ENCODE data around the gene ITPR1. TPM values are rescaled to one million over a fixed set of nuclear protein-coding genes. Genes with fewer than 3 reads are reported as not detected.
A peak's percentile ranks its signal among the peaks of the same experiment; 100 is the strongest.

Gene ITPR1
- total and polyA plus RNA-seq, 4 donors, result 3.7 to 39.4 (median 8.2) TPM

DNA sequence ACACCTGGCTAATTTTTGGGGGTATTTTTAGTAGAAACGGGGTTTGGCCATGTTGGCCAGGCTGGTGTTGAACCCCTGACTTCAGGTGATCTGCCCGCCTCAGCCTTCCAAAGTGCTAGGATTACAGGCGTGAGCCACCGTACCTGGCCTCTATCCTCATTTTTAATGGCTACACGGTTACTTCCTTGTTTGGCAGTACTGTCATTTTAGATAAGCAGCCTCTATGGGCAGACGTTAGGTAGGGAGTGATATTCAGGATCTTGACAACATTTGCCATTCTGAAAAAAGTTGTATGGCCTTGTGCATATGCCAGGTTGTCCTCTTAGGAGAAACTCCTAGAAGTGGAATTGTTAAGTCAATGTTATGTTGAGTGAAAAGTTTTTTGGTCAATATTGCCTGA lies 141.7 kb downstream of the ITPR1 start:
- TF ChIP-seq EGR1 (IDR thresholded peaks at IDR 0.05; ENCODE audit: low read depth in 2 of 2), result no peak
- WGBS, result 84% methylated on average over 6 of the region's 6 CpGs
- H3K36me3 ChIP-seq (ENCODE audit: control insufficient read depth in 4 of 4, insufficient read depth in 3 of 4, low read depth in 1 of 4, low read length in 3 of 4), result no peaks in the 10 kb centered on the region
- H3K4me1 ChIP-seq (ENCODE audit: control insufficient read depth in 4 of 4, insufficient read depth in 4 of 4, low read length in 3 of 4), result no peaks in the 10 kb centered on the region
- no peak overlapping the region for H3K4me3 ChIP-seq (ENCODE audit: low read depth in 1 of 3, low read length in 3 of 3)
- no peak overlapping the region for H3K9ac ChIP-seq (ENCODE audit: low read depth in 1 of 2, low read length in 2 of 2)
- no peak overlapping the region for H3K27ac ChIP-seq (ENCODE audit: low read depth in 1 of 2, low read length in 2 of 2)
- no peak for DNase-seq (ENCODE audit: low spot score)
- no peaks in the 10 kb centered on the region for H3K27me3 ChIP-seq (ENCODE audit: control insufficient read depth in 4 of 4, insufficient read depth in 4 of 4, low read length in 3 of 4)
- H3K9me3 ChIP-seq (ENCODE audit: control insufficient read depth in 4 of 4, low read length in 3 of 4), result no peaks in the 10 kb centered on the region

DNA sequence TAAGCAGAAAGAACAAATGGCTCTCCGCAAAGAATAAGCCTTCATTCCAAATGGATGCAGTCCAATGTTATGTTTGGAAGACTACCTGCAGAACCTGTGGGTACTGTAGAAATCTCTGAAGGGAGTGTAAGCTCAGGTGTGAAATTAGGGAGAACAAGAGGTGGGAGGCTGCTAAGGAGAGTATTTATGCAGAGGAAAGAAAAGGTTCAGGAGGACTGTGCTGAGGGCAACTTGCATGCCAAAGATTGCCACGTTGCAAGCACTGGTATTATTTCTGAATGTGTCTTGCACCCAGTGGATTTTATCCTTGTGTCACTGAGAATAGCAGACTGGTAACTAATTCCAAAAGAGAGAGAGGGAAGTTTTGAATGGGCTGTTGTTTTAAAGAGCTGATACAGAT lies 144.1 kb downstream of the ITPR1 start:
- Histone ChIP-seq H3K4me3 (ENCODE audit: low read depth in 1 of 3, low read length in 3 of 3) (no peak overlapping the region), H3K4me1 (ENCODE audit: control insufficient read depth in 4 of 4, insufficient read depth in 4 of 4, low read length in 3 of 4) (no peaks in the 10 kb centered on the region), H3K9me3 (ENCODE audit: control insufficient read depth in 4 of 4, low read length in 3 of 4) (no peaks in the 10 kb centered on the region), H3K27ac (ENCODE audit: low read depth in 1 of 2, low read length in 2 of 2) (no peak overlapping the region), H3K27me3 (ENCODE audit: control insufficient read depth in 4 of 4, insufficient read depth in 4 of 4, low read length in 3 of 4) (no peaks in the 10 kb centered on the region), H3K9ac (ENCODE audit: low read depth in 1 of 2, low read length in 2 of 2) (peak overlapping the region in 1 of 2 donors; percentile 19), H3K36me3 (ENCODE audit: control insufficient read depth in 4 of 4, insufficient read depth in 3 of 4, low read depth in 1 of 4, low read length in 3 of 4) (no peaks in the 10 kb centered on the region)
- DNase-seq (ENCODE audit: low spot score), result no peak
- WGBS, result 82% methylated on average over 2 of the region's 2 CpGs
- TF ChIP-seq HNF4G (IDR thresholded peaks at IDR 0.05) (no peak), NR2F2 (IDR thresholded peaks at IDR 0.05) (no peak), RXRA (IDR thresholded peaks at IDR 0.05) (no peak), EGR1 (IDR thresholded peaks at IDR 0.05; ENCODE audit: low read depth in 2 of 2) (no peak), HNF4A (conservative IDR thresholded peaks at IDR 0.05) (no peak), MAX (IDR thresholded peaks at IDR 0.05) (no peak), FOXA1 (IDR thresholded peaks at IDR 0.05) (no peak), FOXA2 (IDR thresholded peaks at IDR 0.05) (no peak), TAF1 (conservative IDR thresholded peaks at IDR 0.05) (no peak), ATF3 (IDR thresholded peaks at IDR 0.05) (no peak), ZBTB33 (IDR thresholded peaks at IDR 0.05) (no peak), JUND (IDR thresholded peaks at IDR 0.05) (no peak), YY1 (IDR thresholded peaks at IDR 0.05) (no peak), RAD21 (IDR thresholded peaks at IDR 0.05) (no peak), GABPA (IDR thresholded peaks at IDR 0.05 in 1 of 2, conservative IDR thresholded peaks at IDR 0.05 in 1 of 2) (no peak)
- TF ChIP-seq, protein P1, sequence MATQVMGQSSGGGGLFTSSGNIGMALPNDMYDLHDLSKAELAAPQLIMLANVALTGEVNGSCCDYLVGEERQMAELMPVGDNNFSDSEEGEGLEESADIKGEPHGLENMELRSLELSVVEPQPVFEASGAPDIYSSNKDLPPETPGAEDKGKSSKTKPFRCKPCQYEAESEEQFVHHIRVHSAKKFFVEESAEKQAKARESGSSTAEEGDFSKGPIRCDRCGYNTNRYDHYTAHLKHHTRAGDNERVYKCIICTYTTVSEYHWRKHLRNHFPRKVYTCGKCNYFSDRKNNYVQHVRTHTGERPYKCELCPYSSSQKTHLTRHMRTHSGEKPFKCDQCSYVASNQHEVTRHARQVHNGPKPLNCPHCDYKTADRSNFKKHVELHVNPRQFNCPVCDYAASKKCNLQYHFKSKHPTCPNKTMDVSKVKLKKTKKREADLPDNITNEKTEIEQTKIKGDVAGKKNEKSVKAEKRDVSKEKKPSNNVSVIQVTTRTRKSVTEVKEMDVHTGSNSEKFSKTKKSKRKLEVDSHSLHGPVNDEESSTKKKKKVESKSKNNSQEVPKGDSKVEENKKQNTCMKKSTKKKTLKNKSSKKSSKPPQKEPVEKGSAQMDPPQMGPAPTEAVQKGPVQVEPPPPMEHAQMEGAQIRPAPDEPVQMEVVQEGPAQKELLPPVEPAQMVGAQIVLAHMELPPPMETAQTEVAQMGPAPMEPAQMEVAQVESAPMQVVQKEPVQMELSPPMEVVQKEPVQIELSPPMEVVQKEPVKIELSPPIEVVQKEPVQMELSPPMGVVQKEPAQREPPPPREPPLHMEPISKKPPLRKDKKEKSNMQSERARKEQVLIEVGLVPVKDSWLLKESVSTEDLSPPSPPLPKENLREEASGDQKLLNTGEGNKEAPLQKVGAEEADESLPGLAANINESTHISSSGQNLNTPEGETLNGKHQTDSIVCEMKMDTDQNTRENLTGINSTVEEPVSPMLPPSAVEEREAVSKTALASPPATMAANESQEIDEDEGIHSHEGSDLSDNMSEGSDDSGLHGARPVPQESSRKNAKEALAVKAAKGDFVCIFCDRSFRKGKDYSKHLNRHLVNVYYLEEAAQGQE (IDR thresholded peaks at IDR 0.05), result no peak
